Esophagus muscularis mucosa (tissue), 3 donors: ENCODE measurements around the gene ACOD1.

Experiments used
- POLR2A ChIP-seq: fragments of 450-650 bp; IDR thresholded peaks from one replicate; pipeline ENCODE4 v1.6.1; 2017; ENCODE audit warnings: antibody characterized with exemption, moderate library complexity, mild to moderate bottlenecking, low read depth
- POLR2AphosphoS5 ChIP-seq, 2 donors: sonication (generic); formaldehyde crosslinking; IDR thresholded peaks; one replicate each; pipeline ENCODE4 v1.6.1; 2017; ENCODE audit warnings: antibody characterized with exemption in 2 of 2
- TF ChIP-seq, protein P1 (sequence below), 3 experiments: fragments of 200-600 bp in 2 of 3; fragments of 450-650 bp in 1 of 3; sonication (generic) in 2 of 3; IDR thresholded peaks; one replicate each; pipeline ENCODE4 v1.5.1; 2017 to 2019; ENCODE audit warnings: antibody characterized with exemption in 3 of 3, mild to moderate bottlenecking in 2 of 3, moderate library complexity in 1 of 3

DNA sequence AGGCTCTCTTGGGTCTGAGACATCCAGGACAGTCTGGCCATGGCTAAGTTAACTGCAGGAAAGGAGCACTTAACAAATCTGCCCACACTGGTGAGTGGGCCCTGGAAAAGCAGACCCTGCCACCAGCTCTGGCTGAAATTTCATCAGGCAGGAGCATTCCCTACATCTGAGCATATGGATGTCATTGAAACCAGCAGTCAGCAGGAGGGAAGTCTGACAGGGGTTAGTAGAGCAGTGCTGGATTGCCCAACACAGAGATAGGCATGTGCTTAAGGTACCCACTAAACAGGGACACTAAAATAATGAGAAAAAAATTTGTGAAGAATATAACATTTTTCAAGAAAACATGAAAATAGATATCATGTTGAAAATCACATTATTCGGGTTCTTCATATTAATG is 13.6 kb upstream of the ACOD1 start:
- TF ChIP-seq, protein P1, sequence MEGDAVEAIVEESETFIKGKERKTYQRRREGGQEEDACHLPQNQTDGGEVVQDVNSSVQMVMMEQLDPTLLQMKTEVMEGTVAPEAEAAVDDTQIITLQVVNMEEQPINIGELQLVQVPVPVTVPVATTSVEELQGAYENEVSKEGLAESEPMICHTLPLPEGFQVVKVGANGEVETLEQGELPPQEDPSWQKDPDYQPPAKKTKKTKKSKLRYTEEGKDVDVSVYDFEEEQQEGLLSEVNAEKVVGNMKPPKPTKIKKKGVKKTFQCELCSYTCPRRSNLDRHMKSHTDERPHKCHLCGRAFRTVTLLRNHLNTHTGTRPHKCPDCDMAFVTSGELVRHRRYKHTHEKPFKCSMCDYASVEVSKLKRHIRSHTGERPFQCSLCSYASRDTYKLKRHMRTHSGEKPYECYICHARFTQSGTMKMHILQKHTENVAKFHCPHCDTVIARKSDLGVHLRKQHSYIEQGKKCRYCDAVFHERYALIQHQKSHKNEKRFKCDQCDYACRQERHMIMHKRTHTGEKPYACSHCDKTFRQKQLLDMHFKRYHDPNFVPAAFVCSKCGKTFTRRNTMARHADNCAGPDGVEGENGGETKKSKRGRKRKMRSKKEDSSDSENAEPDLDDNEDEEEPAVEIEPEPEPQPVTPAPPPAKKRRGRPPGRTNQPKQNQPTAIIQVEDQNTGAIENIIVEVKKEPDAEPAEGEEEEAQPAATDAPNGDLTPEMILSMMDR (IDR thresholded peaks at IDR 0.05), result no peak
- no peak for TF ChIP-seq POLR2AphosphoS5 (IDR thresholded peaks at IDR 0.05)
- TF ChIP-seq POLR2A, result no peak
